ENCODE results near the gene CCND1. TPM values are rescaled to one million over a fixed set of nuclear protein-coding genes. Genes with fewer than 3 reads are reported as not detected.

The CCND1 gene
- total RNA-seq, 1 donor from 2014 or later = 533 TPM

GRCh38 chr11:69652999-69653398, 12.0 kb downstream of the CCND1 start:
- no peak overlapping the region for H3K4me3 ChIP-seq (ENCODE audit: low read depth, low read length)
- DNase-seq (ENCODE audit: low read depth) = no peak
- no peak for TF ChIP-seq CTCF (conservative IDR thresholded peaks at IDR 0.05; ENCODE audit: low read depth, low read length)

- no peak for DNase-seq (ENCODE audit: low read depth)
- TF ChIP-seq CTCF (conservative IDR thresholded peaks at IDR 0.05; ENCODE audit: low read depth, low read length) = no peak
Measured at GRCh38 chr11:69653406-69653960, 12.5 kb downstream of the CCND1 start.

GRCh38 chr11:69654001-69654659, 13.2 kb downstream of the CCND1 start:
- no peak for TF ChIP-seq CTCF (conservative IDR thresholded peaks at IDR 0.05; ENCODE audit: low read depth, low read length)
- DNase-seq (ENCODE audit: low read depth) = no peak
- no peak overlapping the region for H3K4me3 ChIP-seq (ENCODE audit: low read depth, low read length)

More at GRCh38 chr11:69653406-69653960, 12.5 kb downstream of the CCND1 start:
- H3K4me3 ChIP-seq (ENCODE audit: low read depth, low read length) = no peak overlapping the region

GRCh38 chr11:69654660-69655478, 13.9 kb downstream of the CCND1 start:
- no peak for DNase-seq (ENCODE audit: low read depth)

GRCh38 chr11:69655479-69656428, 14.8 kb downstream of the CCND1 start:
- no peak for DNase-seq (ENCODE audit: low read depth)
- TF ChIP-seq CTCF (conservative IDR thresholded peaks at IDR 0.05; ENCODE audit: low read depth, low read length) = no peak
- no peak overlapping the region for H3K4me3 ChIP-seq (ENCODE audit: low read depth, low read length)

More at GRCh38 chr11:69654660-69655478, 13.9 kb downstream of the CCND1 start:
- H3K4me3 ChIP-seq (ENCODE audit: low read depth, low read length) = no peak overlapping the region
- no peak for TF ChIP-seq CTCF (conservative IDR thresholded peaks at IDR 0.05; ENCODE audit: low read depth, low read length)

Measured in epithelial cell of proximal tubule (primary cell).